Retinal pigment epithelial cell (primary cell): Measurements from ENCODE around the gene TMTC3.
A peak's percentile ranks its signal among the peaks of the same experiment; 100 is the strongest.

Source experiments
- DNase-seq: peaks from one replicate; pipeline ENCODE4 v3.0.0-alpha.2; 2010; ENCODE audit warnings: low read depth
- H3K4me3 ChIP-seq: 2 replicates; pipeline ENCODE4 v1.5.1; 2011; ENCODE audit warnings: mild to moderate bottlenecking, low read length, control low read depth, moderate library complexity
- CTCF ChIP-seq: conservative IDR thresholded peaks from 2 replicates; pipeline ENCODE4 v1.5.1; 2011; ENCODE audit warnings: low read depth, low read length, control low read depth, inconsistent platforms

The TMTC3 gene

GRCh38 chr12:88243982-88244381, 101.9 kb downstream of the TMTC3 start:
- no peak for DNase-seq
- no peak for TF ChIP-seq CTCF
- H3K4me3 ChIP-seq, result no peak overlapping the region

GRCh38 chr12:88245905-88246304, 103.8 kb downstream of the TMTC3 start:
- TF ChIP-seq CTCF, result no peak
- DNase-seq, result no peak

GRCh38 chr12:88247241-88247643, 105.1 kb downstream of the TMTC3 start:
- no peak for TF ChIP-seq CTCF
- peak; percentile 46 for DNase-seq
- no peak overlapping the region for H3K4me3 ChIP-seq

More at GRCh38 chr12:88245905-88246304, 103.8 kb downstream of the TMTC3 start:
- no peak overlapping the region for H3K4me3 ChIP-seq

GRCh38 chr12:88248606-88249005, 106.5 kb downstream of the TMTC3 start:
- DNase-seq, result no peak
- no peak overlapping the region for H3K4me3 ChIP-seq
- no peak for TF ChIP-seq CTCF
